ENCODE data around the gene ARHGEF39. TPM values are rescaled to one million over a fixed set of nuclear protein-coding genes. Genes with fewer than 3 reads are reported as not detected.

Gene ARHGEF39
- 0.97 and 1.5 TPM in 2 replicates for total RNA-seq

GRCh38 chr9:35664531-35665470, at the start of gene ARHGEF39:
ARHGEF39 (minus strand) TSS chr9:35665195; CDS start chr9:35665169, 26 bp downstream.

GRCh38 chr9:35689542-35690293, 24.7 kb upstream of the ARHGEF39 start, which contains the start of gene TPM2:
TPM2 (minus strand) TSS chr9:35689925; CDS start chr9:35689817, 108 bp downstream.

DNA sequence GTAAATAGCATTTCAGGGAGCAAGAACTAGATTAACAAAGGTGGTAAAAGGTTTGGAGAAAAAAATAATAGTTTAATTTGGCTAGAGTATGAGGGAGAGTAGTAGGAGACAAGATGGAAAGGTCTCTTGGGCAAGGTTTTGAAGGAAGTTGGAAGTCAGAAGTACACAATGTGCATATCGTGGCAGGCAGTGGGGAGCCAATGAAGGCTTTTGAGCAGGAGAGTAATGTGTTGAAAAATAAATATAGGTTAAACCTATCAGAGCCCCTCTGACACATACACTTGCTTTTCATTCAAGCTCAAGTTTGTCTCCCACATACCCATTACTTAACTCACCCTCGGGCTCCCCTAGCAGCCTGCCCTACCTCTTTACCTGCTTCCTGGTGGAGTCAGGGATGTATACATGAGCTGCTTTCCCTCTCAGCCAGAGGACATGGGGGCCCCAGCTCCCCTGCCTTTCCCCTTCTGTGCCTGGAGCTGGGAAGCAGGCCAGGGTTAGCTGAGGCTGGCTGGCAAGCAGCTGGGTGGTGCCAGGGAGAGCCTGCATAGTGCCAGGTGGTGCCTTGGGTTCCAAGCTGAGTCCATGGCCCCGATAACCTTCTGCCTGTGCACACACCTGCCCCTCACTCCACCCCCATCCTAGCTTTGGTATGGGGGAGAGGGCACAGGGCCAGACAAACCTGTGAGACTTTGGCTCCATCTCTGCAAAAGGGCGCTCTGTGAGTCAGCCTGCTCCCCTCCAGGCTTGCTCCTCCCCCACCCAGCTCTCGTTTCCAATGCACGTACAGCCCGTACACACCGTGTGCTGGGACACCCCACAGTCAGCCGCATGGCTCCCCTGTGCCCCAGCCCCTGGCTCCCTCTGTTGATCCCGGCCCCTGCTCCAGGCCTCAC, 8.4 kb upstream of the ARHGEF39 start, which contains the start of gene CA9:
Gene CA9 (plus strand): TSS at position 797 of the 893 bp plus-strand sequence. CDS start 32 bp downstream, at position 829.

DNA sequence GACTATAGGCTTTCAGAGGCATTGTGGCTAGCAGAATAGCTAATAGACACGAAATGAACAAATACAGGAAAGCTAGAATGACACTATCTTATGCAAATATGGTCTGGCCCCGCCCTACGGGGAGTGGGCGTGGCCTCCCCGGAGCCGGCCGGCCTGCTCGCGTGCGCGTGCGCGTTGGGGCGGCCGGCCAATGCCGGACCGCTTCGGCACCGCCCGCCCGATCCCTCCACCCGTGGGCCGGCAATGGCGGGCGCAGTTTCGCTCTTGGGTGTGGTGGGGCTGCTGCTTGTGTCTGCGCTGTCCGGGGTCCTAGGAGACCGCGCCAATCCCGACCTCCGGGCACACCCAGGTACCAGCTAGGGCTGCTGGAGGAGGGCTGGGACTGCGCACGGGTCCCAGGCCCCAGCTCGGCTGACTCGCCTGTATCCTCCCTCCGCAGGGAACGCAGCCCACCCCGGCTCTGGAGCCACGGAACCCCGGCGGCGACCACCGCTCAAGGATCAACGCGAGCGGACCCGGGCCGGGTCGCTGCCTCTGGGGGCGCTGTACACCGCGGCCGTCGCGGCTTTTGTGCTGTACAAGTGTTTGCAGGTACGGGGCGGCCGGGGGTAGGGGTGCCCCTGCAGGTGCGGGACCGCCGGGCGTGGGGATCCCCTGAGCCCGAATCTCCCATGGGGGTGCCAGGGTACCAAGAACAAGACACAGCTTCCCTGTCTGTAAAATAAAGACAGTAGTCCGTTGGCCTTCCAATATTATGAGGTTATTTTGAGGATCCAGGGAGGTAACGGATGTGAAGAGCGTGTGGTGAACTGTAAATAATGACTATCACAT, 6.6 kb downstream of the ARHGEF39 start, which contains the start of gene CCDC107:
Gene CCDC107 (plus strand): TSS at position 156 of the 831 bp plus-strand sequence. CDS start 88 bp downstream, at position 244.

DNA sequence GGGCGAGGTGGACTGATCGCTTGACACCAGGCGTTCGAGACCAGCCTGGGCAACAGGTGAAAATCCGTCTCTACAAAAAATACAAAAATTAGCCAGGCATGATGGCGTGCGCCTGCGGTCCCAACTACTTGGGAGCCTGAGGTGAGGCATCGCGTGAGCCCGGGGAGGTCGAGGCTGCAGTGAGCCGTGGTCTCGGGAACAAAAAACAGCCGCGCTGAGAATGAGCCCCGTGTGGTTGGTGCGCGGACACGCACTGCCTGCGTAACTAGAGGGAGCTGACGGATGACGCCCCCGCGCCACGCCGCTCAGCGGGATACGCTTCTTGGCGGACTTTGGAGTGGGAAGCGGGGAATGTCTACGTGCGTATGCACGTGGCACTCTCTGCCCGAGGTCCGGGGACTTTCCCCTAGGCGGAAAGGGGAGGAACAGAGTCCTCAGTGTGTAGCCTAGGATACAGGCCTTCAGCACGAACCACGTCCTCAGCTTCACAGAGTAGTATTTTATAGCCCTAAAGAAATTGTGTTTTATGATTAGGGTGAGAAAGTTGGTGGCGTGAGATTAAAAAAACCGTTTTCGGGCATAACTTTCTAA, 7.4 kb downstream of the ARHGEF39 start, which contains the start of gene RMRP:
Gene RMRP (minus strand): TSS at position 474 of the 591 bp plus-strand sequence.

GRCh38 chr9:35650341-35651158, 14.4 kb downstream of the ARHGEF39 start, which contains the start of gene SIT1:
SIT1 (minus strand) TSS chr9:35650931; CDS start chr9:35650853, 78 bp downstream.

DNA sequence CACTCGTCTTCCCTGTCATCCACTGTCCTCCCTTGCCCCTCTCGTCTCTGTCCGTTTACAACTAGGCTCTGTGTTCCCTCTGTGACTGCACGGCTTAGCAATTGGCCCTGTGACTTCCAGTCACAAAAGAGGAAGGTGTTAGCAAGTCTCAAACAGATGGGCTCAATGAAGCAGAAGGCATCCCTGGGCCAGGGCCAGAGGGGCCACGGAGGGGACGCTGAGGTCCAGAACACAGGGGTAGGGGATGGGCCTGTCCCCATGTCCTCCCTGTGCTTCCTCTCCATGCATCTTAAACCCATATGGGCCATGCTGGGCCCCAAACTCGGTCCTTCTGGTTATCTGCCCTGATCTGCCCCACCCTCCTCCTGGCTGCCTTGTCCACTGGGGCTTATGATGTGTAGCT, 46.7 kb downstream of the ARHGEF39 start, which contains the start of gene CD72:
Gene CD72 (minus strand): TSS at position 89 of the 403 bp plus-strand sequence. CDS start 110 bp downstream, outside the sequence.

Other genes with a start within 250 kb of the ARHGEF39 start
- 10.1 and 10.2 TPM in 2 replicates for gene RUSC2, start 175.1 kb downstream of the ARHGEF39 start, total RNA-seq
- 3.6 and 4.7 TPM in 2 replicates for gene TESK1, start 59.9 kb downstream of the ARHGEF39 start, total RNA-seq
- not detected in 2 replicates for gene CD72, start 46.8 kb downstream of the ARHGEF39 start, total RNA-seq
- gene SIT1, start 14.3 kb downstream of the ARHGEF39 start, total RNA-seq, result not detected in 2 replicates
- gene RMRP, start 7.2 kb downstream of the ARHGEF39 start, total RNA-seq, result 14,209 and 20,786 TPM in 2 replicates
- gene CCDC107, start 6.9 kb downstream of the ARHGEF39 start, total RNA-seq, result 10.1 and 12.2 TPM in 2 replicates
- gene CA9, start 8.7 kb upstream of the ARHGEF39 start, total RNA-seq, result 0.15 TPM in 1 of 2 replicates, not detected in the other
- gene TPM2, start 24.7 kb upstream of the ARHGEF39 start, total RNA-seq, result 305 and 385 TPM in 2 replicates
- 223 and 265 TPM in 2 replicates for gene TLN1, start 67.0 kb upstream of the ARHGEF39 start, total RNA-seq
- 41.9 and 64.9 TPM in 2 replicates for gene CREB3, start 67.5 kb upstream of the ARHGEF39 start, total RNA-seq
- gene GBA2, start 84.0 kb upstream of the ARHGEF39 start, total RNA-seq, result 110 and 138 TPM in 2 replicates
- gene RGP1, start 84.1 kb upstream of the ARHGEF39 start, total RNA-seq, result 10.3 and 14.6 TPM in 2 replicates
- gene MSMP, start 89.1 kb upstream of the ARHGEF39 start, total RNA-seq, result 91.8 and 187 TPM in 2 replicates
- 11.4 and 19.5 TPM in 2 replicates for gene NPR2, start 126.4 kb upstream of the ARHGEF39 start, total RNA-seq
- gene SPAG8, start 147.1 kb upstream of the ARHGEF39 start, total RNA-seq, result 0.32 TPM in 1 of 2 replicates, not detected in the other
- gene HINT2, start 149.8 kb upstream of the ARHGEF39 start, total RNA-seq, result 22.1 and 23.6 TPM in 2 replicates
- not detected in 2 replicates for gene FAM221B, start 163.5 kb upstream of the ARHGEF39 start, total RNA-seq
- under 0.01 and 0.91 TPM in 2 replicates for gene TMEM8B, start 164.0 kb upstream of the ARHGEF39 start, total RNA-seq
- gene OR13J1, start 205.2 kb upstream of the ARHGEF39 start, total RNA-seq, result not detected in 2 replicates
- 0.76 and 3.2 TPM in 2 replicates for gene HRCT1, start 241.0 kb upstream of the ARHGEF39 start, total RNA-seq
- gene SPAAR, start 244.3 kb upstream of the ARHGEF39 start, total RNA-seq, result 10.3 and 14.3 TPM in 2 replicates

Data from epithelial cell of umbilical artery (primary cell).